Panc1 (cell line): Measurements from ENCODE around the gene DDA1. TPM values are rescaled to one million over a fixed set of nuclear protein-coding genes. Genes with fewer than 3 reads are reported as not detected.

Experiments
- ATAC-seq: fragments of 200-7000 bp; cut with Tn5 transposase; 2 replicates; pipeline ENCODE4 v1.9.1; 2020; ENCODE audit warnings: mild to moderate bottlenecking, moderate library complexity
- BruUV-seq: library from RNA; stranded (reverse); fragments of 400-500 nt; replicated peaks from 2 replicates; lab custom pipeline; 2021; lab: Mats Ljungman, UMichigan
- CTCF ChIA-PET: fragments of 300-600 bp; sonication (Branson Sonifier 250); formaldehyde crosslinking; loops from one replicate; lab custom pipeline; 2022; ENCODE audit warnings: antibody characterized with exemption; lab: Charles Lee
- POLR2A ChIA-PET: fragments of 300-600 bp; sonication (Branson Sonifier 250); formaldehyde crosslinking; loops from one replicate; lab custom pipeline; 2022; ENCODE audit warnings: antibody characterized with exemption; lab: Charles Lee
- DNase-seq: peaks from one replicate; pipeline ENCODE4 v3.0.0-alpha.2; 2010; ENCODE audit warnings: low read depth, low spot score
- H3K27ac ChIP-seq: 2 replicates; pipeline ENCODE4 v1.5.1; 2011; ENCODE audit warnings: mild to moderate bottlenecking, low read length, inconsistent platforms
- H3K27me3 ChIP-seq: fragments of 200-500 bp; sonication (Bioruptor generic); 2 replicates; pipeline ENCODE4 v1.6.0; 2014; ENCODE audit warnings: low read length, inconsistent platforms; ENCODE audit not compliant: control insufficient read depth, insufficient read depth
- H3K36me3 ChIP-seq: fragments of 200-500 bp; sonication (Bioruptor generic); 2 replicates; pipeline ENCODE4 v1.5.1; 2014; ENCODE audit warnings: inconsistent platforms, mild to moderate bottlenecking, low read length, moderate library complexity; ENCODE audit not compliant: control insufficient read depth, insufficient read depth
- H3K4me1 ChIP-seq: 2 replicates; pipeline ENCODE4 v1.5.1; 2011; ENCODE audit warnings: inconsistent platforms, mild to moderate bottlenecking, low read length, moderate library complexity; ENCODE audit not compliant: control insufficient read depth, insufficient read depth
- H3K4me3 ChIP-seq, 2 experiments: 2 replicates each; pipeline ENCODE4 v1.5.1; 2011 to 2012; ENCODE audit warnings: low read depth in 2 of 2, low read length in 2 of 2, mild to moderate bottlenecking in 2 of 2, inconsistent platforms in 1 of 2, moderate library complexity in 1 of 2
- H3K9me3 ChIP-seq: fragments of 200-500 bp; sonication (Bioruptor generic); 2 replicates; pipeline ENCODE4 v1.5.1; 2014; ENCODE audit warnings: low read depth, mild to moderate bottlenecking, inconsistent platforms, low read length, moderate library complexity; ENCODE audit not compliant: control insufficient read depth, insufficient read depth
- CTCF ChIP-seq: fragments of 450-650 bp; IDR thresholded peaks from 2 replicates; pipeline ENCODE4 v1.5.1; 2017; ENCODE audit warnings: mild to moderate bottlenecking
- POLR2AphosphoS5 ChIP-seq: IDR thresholded peaks from 2 replicates; pipeline ENCODE4 v1.6.1; 2012; ENCODE audit warnings: mild to moderate bottlenecking, low read depth, low read length, moderate library complexity
- SIN3A ChIP-seq: IDR thresholded peaks from 2 replicates; pipeline ENCODE4 v1.6.1; 2012; ENCODE audit warnings: low read depth, mild to moderate bottlenecking, low read length, moderate library complexity, borderline replicate concordance; ENCODE audit not compliant: insufficient read depth
- TCF7L2 ChIP-seq: IDR thresholded peaks from 2 replicates; pipeline ENCODE4 v1.6.1; 2011; ENCODE audit warnings: mild to moderate bottlenecking, low read depth, low read length, inconsistent platforms
- in situ Hi-C: cut with HindIII; loops from 2 replicates; pipeline ENCODE4 v1.10.0; 2016; ENCODE audit warnings: low sequenced_read_pairs, low pct_unique_long_range_greater_than_20kb
- intact Hi-C: fragments of 100-400 bp; cut with micrococcal nuclease; formaldehyde crosslinking; loops from one replicate; pipeline ENCODE4 v1.10.0; 2022; ENCODE audit not compliant: unreplicated experiment
- total RNA-seq: library from RNA; stranded (reverse); gene quantifications from one replicate; pipeline ENCODE4 v1.2.1, GENCODE V29; 2021; ENCODE audit not compliant: unreplicated experiment
- TF ChIP-seq, protein P1 (sequence below), 2 experiments: IDR thresholded peaks; 2 replicates each; pipeline ENCODE4 v1.6.1; 2011 to 2012; ENCODE audit warnings: low read depth in 2 of 2, control low read depth in 1 of 2, low read length in 1 of 2, mild to moderate bottlenecking in 1 of 2, moderate library complexity in 1 of 2; ENCODE audit not compliant: insufficient read depth in 1 of 2

The DDA1 gene
- total RNA-seq, 1 experiment from 2014 or later: 56.0 TPM

- Histone ChIP-seq H3K9me3 (no peaks in the 10 kb centered on the region), H3K27me3 (no peaks in the 10 kb centered on the region), H3K36me3 (no peaks in the 10 kb centered on the region; the same call in 1 of the 2 replicates), H3K27ac (no peak overlapping the region), H3K4me1 (no peaks in the 10 kb centered on the region), H3K4me3 (no peak overlapping the region)
- no peak for TF ChIP-seq SIN3A
- no peak for TF ChIP-seq CTCF
- no peak for TF ChIP-seq POLR2AphosphoS5
- TF ChIP-seq TCF7L2: no peak
- TF ChIP-seq, protein P1, sequence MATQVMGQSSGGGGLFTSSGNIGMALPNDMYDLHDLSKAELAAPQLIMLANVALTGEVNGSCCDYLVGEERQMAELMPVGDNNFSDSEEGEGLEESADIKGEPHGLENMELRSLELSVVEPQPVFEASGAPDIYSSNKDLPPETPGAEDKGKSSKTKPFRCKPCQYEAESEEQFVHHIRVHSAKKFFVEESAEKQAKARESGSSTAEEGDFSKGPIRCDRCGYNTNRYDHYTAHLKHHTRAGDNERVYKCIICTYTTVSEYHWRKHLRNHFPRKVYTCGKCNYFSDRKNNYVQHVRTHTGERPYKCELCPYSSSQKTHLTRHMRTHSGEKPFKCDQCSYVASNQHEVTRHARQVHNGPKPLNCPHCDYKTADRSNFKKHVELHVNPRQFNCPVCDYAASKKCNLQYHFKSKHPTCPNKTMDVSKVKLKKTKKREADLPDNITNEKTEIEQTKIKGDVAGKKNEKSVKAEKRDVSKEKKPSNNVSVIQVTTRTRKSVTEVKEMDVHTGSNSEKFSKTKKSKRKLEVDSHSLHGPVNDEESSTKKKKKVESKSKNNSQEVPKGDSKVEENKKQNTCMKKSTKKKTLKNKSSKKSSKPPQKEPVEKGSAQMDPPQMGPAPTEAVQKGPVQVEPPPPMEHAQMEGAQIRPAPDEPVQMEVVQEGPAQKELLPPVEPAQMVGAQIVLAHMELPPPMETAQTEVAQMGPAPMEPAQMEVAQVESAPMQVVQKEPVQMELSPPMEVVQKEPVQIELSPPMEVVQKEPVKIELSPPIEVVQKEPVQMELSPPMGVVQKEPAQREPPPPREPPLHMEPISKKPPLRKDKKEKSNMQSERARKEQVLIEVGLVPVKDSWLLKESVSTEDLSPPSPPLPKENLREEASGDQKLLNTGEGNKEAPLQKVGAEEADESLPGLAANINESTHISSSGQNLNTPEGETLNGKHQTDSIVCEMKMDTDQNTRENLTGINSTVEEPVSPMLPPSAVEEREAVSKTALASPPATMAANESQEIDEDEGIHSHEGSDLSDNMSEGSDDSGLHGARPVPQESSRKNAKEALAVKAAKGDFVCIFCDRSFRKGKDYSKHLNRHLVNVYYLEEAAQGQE (IDR thresholded peaks at IDR 0.05; ENCODE audit: insufficient read depth in 1 of 2, low read depth in 2 of 2, low read length in 1 of 2): no peak
- DNase-seq (no peak), ATAC-seq (no peak)
- BruUV-seq: no TSS peak
- ChIA-PET POLR2A (no interaction called here), CTCF (no interaction called here)
- intact Hi-C loops (no loop called here), in situ Hi-C loops (no loop called here)
These were observed 19.4 kb downstream of the DDA1 start for GRCh38 chr19:17328517-17329365.

GRCh38 chr19:17329366-17330261 lies 20.3 kb downstream of the DDA1 start:
- TF ChIP-seq, protein P1 (IDR thresholded peaks at IDR 0.05; ENCODE audit: insufficient read depth in 1 of 2, low read depth in 2 of 2, low read length in 1 of 2): no peak
- TF ChIP-seq SIN3A (no peak), TCF7L2 (no peak), CTCF (no peak), POLR2AphosphoS5 (no peak)
- Histone ChIP-seq H3K27ac (no peak overlapping the region), H3K36me3 (peaks cover 4% of the 10 kb centered on the region; the same call in 1 of the 2 replicates), H3K9me3 (no peaks in the 10 kb centered on the region), H3K27me3 (no peaks in the 10 kb centered on the region), H3K4me3 (no peak overlapping the region), H3K4me1 (peaks cover 3% of the 10 kb centered on the region; the same call in 1 of the 2 replicates)
- in situ Hi-C loops (no loop called here), intact Hi-C loops (no loop called here)
- no TSS peak for BruUV-seq
- DNase-seq (no peak), ATAC-seq (no peak)
- ChIA-PET CTCF (no interaction called here), POLR2A (no interaction called here)
